Left kidney (tissue), 8 donors: Measurements from ENCODE around the gene HPSE2. TPM values are rescaled to one million over a fixed set of nuclear protein-coding genes. Genes with fewer than 3 reads are reported as not detected.
"Not testable (repeated sequence)": the region's sequence is repeated elsewhere in the genome, so short reads cannot be mapped to it uniquely, and the experiment has no call there.

Source experiments
- DNase-seq: peaks from one replicate; pipeline ENCODE4 v3.0.0-alpha.2; 2013
- long read RNA-seq, 8 donors: transcript quantifications; one replicate each; lab custom pipeline, GENCODE V29; 2026
- polyA plus RNA-seq: library from polyadenylated mRNA; unstranded; fragments of 120-200 nt; gene quantifications from one replicate; pipeline ENCODE4 v1.2.1, GENCODE V29; 2013; ENCODE audit not compliant: insufficient read length

HPSE2 gene
- polyA plus RNA-seq = 0.81 TPM
- long read RNA-seq, donor 1 = 0 reads
- long read RNA-seq, donor 2 = 0 reads
- long read RNA-seq, donor 3 = 0 reads
- long read RNA-seq, donor 4 = 0 reads
- long read RNA-seq, donor 5 = 0 reads
- long read RNA-seq, donor 6, partial matches to known transcripts = 0 of 1 reads
- long read RNA-seq, donor 6, other reads (novel, unspliced or antisense) = 0 of 1 reads
- long read RNA-seq, donor 7 = 0 reads
- long read RNA-seq, donor 8 = 0 reads

- DNase-seq = no peak
These were observed at the start of gene HPSE2 for GRCh38 chr10:99235658-99236626. TSS of gene HPSE2 (minus strand) at chr10:99235852.

- DNase-seq = no peak
These were observed 44.8 kb upstream of the HPSE2 start for GRCh38 chr10:99280472-99280871.

DNA sequence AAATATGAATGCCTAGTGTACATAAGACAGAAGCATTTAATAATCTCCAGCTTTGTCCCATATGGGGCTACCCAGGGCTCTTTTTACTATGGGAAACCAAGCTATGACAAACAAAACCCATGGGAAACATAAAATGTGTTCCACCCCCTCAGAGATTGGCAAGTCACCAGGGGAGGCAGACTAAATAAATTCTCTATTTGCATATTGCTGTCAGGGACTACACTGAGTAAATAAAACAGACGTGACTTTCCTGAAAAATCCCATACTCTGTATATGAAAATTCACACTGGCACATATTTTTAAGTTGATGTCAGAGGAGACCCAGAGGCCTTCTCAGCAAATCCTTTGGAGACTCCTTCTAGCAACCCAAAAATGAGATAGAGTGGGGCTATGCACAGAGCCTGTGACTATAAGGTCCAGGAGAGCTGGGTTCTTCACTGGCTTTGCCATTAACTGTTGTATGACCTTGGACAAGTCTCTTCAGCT lies 44.0 kb upstream of the HPSE2 start:
- DNase-seq = peak; percentile 39

GRCh38 chr10:99276848-99277486 lies 41.3 kb upstream of the HPSE2 start:
- no peak for DNase-seq

DNA sequence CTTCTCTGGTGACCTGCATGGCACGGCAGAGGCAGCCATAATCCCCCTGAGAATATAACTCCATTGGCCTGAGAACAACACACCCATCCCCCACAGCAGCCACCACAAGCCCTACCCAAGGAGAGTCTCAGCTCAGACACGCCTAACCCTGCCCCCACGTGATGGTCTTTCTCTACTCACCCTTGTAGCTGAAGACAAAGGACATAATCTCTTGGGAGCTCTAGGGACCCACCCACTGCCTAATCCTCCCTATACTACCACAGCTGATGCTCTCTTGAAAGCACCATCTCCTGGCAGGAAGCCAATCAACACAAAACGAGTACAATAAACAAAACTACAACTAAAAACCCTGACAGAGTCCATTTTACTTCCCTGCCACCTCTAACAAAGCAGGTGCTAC lies 30.7 kb upstream of the HPSE2 start:
- no peak for DNase-seq

DNA sequence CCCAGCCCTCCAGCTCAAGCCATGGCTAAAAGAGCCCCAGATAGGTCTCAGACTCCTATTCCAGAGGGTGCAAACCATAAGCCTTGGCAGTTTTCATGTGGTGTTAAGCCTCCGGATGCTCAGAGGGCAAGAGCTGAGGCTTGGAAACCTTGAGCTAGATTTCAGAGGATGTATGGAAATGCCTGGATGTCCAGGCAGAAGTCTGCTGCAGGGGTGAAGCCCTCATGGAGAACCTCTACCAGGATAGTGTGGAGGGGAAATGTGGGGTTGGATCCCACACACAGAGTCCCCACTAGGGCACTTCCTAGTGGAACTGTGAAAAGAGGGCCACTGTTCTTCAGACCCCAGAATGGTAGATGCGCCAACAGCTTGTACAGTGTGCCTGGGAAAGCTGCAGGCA lies 13.2 kb upstream of the HPSE2 start:
- no peak for DNase-seq

DNA sequence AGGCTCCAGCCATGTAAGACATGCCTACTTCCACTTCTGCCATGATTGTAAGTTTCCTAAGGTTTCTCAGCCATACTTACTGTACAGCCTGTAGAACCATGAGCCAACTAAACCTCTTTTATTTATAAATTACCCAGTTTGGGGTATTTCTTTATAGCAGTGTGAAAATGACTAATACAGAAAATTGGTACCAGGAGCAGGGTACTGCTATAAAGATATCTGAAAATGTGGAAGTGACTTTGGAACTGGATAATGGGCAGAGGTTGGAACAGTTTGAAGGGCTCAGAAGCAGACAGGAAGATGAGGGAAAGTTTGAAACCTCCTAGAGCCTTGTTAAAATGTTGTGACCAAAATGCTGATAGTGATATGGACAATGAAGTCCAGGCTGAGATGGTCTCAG lies 12.2 kb upstream of the HPSE2 start:
- DNase-seq = not testable (repeated sequence)

- no peak for DNase-seq
These were observed 1.1 kb upstream of the HPSE2 start for GRCh38 chr10:99236627-99237309.

DNA sequence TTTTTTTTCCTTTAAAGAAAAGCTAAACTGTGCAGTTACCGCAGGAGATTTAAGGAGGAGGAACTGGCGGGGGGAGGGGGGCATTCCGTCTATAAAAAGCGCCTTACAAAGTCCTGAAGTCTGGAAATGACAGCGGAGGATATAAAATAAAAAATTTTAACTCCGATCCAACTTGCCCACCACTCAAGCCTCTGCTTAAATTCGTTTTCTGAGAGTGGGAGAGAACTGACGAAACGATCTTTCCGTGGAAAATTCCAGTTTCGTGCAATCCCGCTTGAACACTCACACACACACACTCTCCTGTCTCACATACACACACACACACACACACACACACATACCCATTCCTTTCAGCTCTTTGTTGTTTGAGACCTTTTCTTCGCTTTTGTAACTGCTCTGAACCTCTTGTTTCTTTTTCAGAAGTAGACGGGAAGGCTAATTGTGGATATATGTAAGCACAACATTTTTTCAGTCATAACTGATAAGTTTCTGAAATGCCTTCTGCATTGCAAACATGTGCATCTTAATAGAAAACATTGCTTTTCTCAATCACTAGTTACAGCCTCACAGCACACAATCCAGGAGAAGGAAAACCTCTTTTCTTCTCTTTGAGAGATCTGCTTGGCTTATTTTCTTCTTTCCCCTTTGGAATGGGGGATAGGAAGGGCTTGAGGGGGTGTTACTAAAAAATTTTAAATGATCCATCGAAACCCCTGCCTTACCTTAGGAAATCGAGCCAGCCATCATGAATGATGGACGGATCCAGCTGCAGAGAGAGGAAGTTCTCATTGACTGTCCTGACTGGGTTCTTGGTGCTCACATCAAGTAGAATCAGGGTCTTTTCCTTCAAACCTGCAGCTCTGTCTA lies 628 bp downstream of the HPSE2 start:
- DNase-seq = peak; percentile 27

GRCh38 chr10:99234041-99234790 lies 1.4 kb downstream of the HPSE2 start:
- DNase-seq = peak; percentile 45

GRCh38 chr10:99233689-99234037 lies 2.0 kb downstream of the HPSE2 start:
- no peak for DNase-seq

DNA sequence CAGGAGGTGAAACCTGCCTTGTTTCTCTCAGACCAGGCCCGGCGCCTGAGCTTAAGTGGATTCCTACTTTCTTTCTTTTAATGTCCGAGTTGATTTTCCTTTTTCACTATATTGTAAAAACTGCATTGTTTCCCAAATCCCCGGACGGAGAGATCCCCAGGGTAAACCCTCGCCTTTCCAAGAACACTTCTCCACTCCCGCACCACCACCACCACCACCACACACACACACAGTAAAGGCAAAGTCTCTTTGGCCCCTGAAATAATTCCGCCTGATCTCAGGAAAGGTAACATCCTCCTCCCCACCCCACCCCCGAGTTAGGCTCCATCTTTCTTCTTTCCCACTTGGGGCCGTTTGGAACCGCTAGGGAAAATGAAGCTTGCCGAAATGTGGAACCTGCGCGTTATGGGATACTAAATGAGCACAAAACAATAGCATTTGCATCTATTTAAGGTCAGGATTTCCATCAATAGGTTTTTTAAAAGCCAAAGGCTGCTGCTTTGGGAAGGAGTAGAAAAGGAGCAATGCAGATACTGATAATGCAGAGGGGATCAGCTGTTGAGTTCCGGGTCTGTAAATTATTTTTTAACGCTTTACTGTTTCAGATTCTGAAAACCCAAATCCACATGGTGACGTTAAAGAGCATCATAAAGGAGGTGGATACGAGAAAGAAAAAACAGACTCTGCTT lies 2.5 kb downstream of the HPSE2 start:
- DNase-seq = no peak

DNA sequence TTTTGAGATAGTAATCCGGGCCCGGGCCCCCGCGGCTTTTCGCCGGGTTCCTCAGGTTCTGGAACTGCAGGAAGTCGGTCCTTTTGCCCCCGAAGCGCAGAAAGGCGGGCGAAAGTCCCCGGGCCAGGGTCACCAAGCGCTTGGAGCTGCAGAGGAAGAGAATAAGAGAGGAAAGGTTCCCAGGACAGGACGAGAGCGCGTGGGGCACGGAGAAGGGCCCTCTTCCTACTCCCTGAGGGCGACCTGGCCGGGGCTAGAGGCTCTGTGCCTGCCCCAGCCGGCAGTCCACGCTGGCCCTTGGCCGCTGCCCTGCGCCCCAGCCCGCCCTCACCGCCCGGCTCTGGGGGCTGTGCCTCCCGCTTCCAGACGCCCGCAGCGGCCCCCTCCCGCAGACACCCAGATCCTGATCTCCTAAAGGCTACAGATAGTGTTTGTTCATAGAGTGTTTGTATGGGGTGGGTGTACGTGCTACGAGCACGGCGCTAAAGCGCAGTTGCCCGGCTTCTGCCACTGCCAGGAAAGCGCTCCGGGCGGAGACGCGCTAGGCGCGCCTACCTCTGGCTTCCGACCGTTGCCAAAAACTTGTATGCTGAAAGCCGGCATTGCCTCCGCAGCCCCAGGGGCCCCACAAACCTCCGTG lies 3.2 kb downstream of the HPSE2 start:
- DNase-seq = no peak

DNA sequence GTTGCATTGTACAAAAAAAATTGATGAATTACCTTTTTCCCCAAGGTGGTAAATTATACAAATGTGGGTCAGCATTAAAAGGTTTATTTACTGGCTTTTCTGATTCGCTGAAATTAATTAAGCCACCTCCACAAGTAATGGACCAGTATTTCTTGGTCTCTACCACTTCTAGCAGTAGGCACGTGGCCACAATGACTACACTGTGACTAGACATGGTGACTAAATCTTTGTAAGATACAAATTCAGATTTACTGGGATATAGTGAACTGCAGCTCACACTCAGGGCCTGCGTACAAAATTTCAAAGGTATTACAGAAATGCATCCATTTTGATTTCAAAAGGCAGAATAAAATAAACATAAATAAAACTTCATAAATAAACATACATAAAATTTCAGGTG lies 10.9 kb downstream of the HPSE2 start:
- no peak for DNase-seq

GRCh38 chr10:99207340-99207739 lies 28.3 kb downstream of the HPSE2 start:
- DNase-seq = no peak

GRCh38 chr10:99203310-99203709 lies 32.3 kb downstream of the HPSE2 start:
- DNase-seq = no peak

- DNase-seq = no peak
These were observed 62.7 kb downstream of the HPSE2 start for GRCh38 chr10:99172950-99173349.

- peak; percentile 52 for DNase-seq
These were observed 63.4 kb downstream of the HPSE2 start for GRCh38 chr10:99172128-99172738.
